HG02610 (cell line): ENCODE measurements around the gene MMAA.
A peak's percentile ranks its signal among the peaks of the same experiment; 100 is the strongest.
"Not testable (repeated sequence)": the region's sequence is repeated elsewhere in the genome, so short reads cannot be mapped to it uniquely, and the experiment has no call there.

Experiments
- ATAC-seq: cut with Tn5 transposase; IDR thresholded peaks from one replicate; pipeline ENCODE4 v1.9.1; 2021; ENCODE audit warnings: mild to moderate bottlenecking, moderate library complexity; ENCODE audit not compliant: unreplicated experiment

MMAA gene

GRCh38 chr4:145626623-145626982 lies 7.4 kb downstream of the MMAA start:
- ATAC-seq, result no peak

- ATAC-seq, result peak; percentile 12
Observed at GRCh38 chr4:145635117-145635516, 15.9 kb downstream of the MMAA start.

- peak; percentile 58 for ATAC-seq
Observed at GRCh38 chr4:145635630-145636029, 16.4 kb downstream of the MMAA start.

- no peak for ATAC-seq
Observed at GRCh38 chr4:145639186-145639698, 20.1 kb downstream of the MMAA start.

- ATAC-seq, result not testable (repeated sequence)
Observed at GRCh38 chr4:145640236-145640635, 21.1 kb downstream of the MMAA start.

- ATAC-seq, result no peak
Observed at GRCh38 chr4:145643295-145643694, 24.1 kb downstream of the MMAA start.

- no peak for ATAC-seq
Observed at GRCh38 chr4:145644699-145645098, 25.5 kb downstream of the MMAA start.

- no peak for ATAC-seq
Observed at GRCh38 chr4:145656156-145656555, 37.0 kb downstream of the MMAA start.

- no peak for ATAC-seq
Observed at GRCh38 chr4:145660064-145660463, 40.9 kb downstream of the MMAA start.

GRCh38 chr4:145663194-145663593 lies 44.0 kb downstream of the MMAA start:
- no peak for ATAC-seq

- no peak for ATAC-seq
Observed at GRCh38 chr4:145665773-145666172, 46.6 kb downstream of the MMAA start.

GRCh38 chr4:145670422-145670821 lies 51.2 kb downstream of the MMAA start:
- no peak for ATAC-seq

GRCh38 chr4:145679520-145679919 lies 60.3 kb downstream of the MMAA start:
- ATAC-seq, result no peak

- ATAC-seq, result no peak
Observed at GRCh38 chr4:145679991-145680455, 60.8 kb downstream of the MMAA start, which contains the start of gene C4orf51. Gene C4orf51, plus strand, starts transcription at chr4:145680146. Its CDS starts 58 bp downstream, at chr4:145680204.

- no peak for ATAC-seq
Observed at GRCh38 chr4:145680902-145681301, 61.7 kb downstream of the MMAA start.

- ATAC-seq, result no peak
Observed at GRCh38 chr4:145681518-145681917, 62.3 kb downstream of the MMAA start.

GRCh38 chr4:145681956-145682355 lies 62.8 kb downstream of the MMAA start:
- ATAC-seq, result no peak

GRCh38 chr4:145686991-145687390 lies 67.8 kb downstream of the MMAA start:
- ATAC-seq, result no peak

- ATAC-seq, result no peak
Observed at GRCh38 chr4:145690610-145691009, 71.4 kb downstream of the MMAA start.

- not testable (repeated sequence) for ATAC-seq
Observed at GRCh38 chr4:145691416-145691815, 72.2 kb downstream of the MMAA start.

GRCh38 chr4:145694929-145695328 lies 75.7 kb downstream of the MMAA start:
- ATAC-seq, result no peak

GRCh38 chr4:145697332-145697731 lies 78.1 kb downstream of the MMAA start:
- peak; percentile 97 for ATAC-seq

- no peak for ATAC-seq
Observed at GRCh38 chr4:145698507-145698906, 79.3 kb downstream of the MMAA start.
